H1 (cell line): ENCODE results near the gene UTS2R. TPM values are rescaled to one million over a fixed set of nuclear protein-coding genes. Genes with fewer than 3 reads are reported as not detected.

ENCODE experiments used
- EP300 ChIP-seq, 2 experiments: IDR thresholded peaks; 1 replicate in 1 of 2; 2 replicates in 1 of 2; pipeline ENCODE4 v1.6.1; 2011 to 2012; ENCODE audit warnings: low read depth in 2 of 2, low read length in 2 of 2, mild to moderate bottlenecking in 2 of 2, borderline replicate concordance in 1 of 2, inconsistent platforms in 1 of 2, moderate library complexity in 1 of 2
- TCF12 ChIP-seq: IDR thresholded peaks from 2 replicates; pipeline ENCODE4 v1.6.1; 2011; ENCODE audit warnings: low read depth, mild to moderate bottlenecking, low read length
- polyA plus RNA-seq, 7 experiments: library from polyadenylated mRNA; depleted of rRNA in 3 of 7; stranded (reverse) in 5 of 7; unstranded in 2 of 7; fragments of >200 nt in 5 of 7; fragments of 200-250 nt in 2 of 7; gene quantifications; 1 replicate in 5 of 7; 2 replicates in 1 of 7; 4 replicates in 1 of 7; pipeline versions ENCODE4 v1.2.1 to v1.2.3, GENCODE V29; 2011 to 2013; ENCODE audit warnings: missing spikeins in 2 of 7, mixed read lengths in 2 of 7
- total RNA-seq: library from RNA; stranded (reverse); fragmentation: NEBNext Ultra II Directional; extraction: Animal tissue kit (Norgen Biotek cat#: 25700); gene quantifications from 2 replicates; pipeline ENCODE4 v1.2.1, GENCODE V29; 2021

The UTS2R gene
- total and polyA plus RNA-seq, 2 of the 8 experiments (the other 6 are each of a cell fraction or from before 2014, with no cell fraction given) = 0.27 TPM; not detected in 1

GRCh38 chr17:82330322-82331239, 41.0 kb upstream of the UTS2R start (continued):
- no peak for TF ChIP-seq TCF12
- TF ChIP-seq EP300 (IDR thresholded peaks at IDR 0.05; ENCODE audit: borderline replicate concordance in 1 of 2, low read depth in 2 of 2, low read length in 2 of 2) = no peak
- TF ChIP-seq, all 59 proteins: peak for 0
